ENCODE results near the gene TMEM140.

The TMEM140 gene

GRCh38 chr7:135177028-135177696 lies 29.3 kb downstream of the TMEM140 start:
- DNase-seq = no peak

- DNase-seq = no peak
Measured at GRCh38 chr7:135178364-135178763, 30.5 kb downstream of the TMEM140 start.

- no peak for DNase-seq
Measured at GRCh38 chr7:135179321-135179925, 31.6 kb downstream of the TMEM140 start.

- DNase-seq = no peak
Measured at GRCh38 chr7:135180122-135180521, 32.2 kb downstream of the TMEM140 start.

- no peak for DNase-seq
Measured at GRCh38 chr7:135181261-135181928, 33.5 kb downstream of the TMEM140 start.

GRCh38 chr7:135181929-135182678 lies 34.2 kb downstream of the TMEM140 start:
- no peak for DNase-seq

GRCh38 chr7:135183478-135183877 lies 35.6 kb downstream of the TMEM140 start:
- DNase-seq = no peak

- DNase-seq = no peak
Measured at GRCh38 chr7:135184254-135184841, 36.5 kb downstream of the TMEM140 start.

- DNase-seq = no peak
Measured at GRCh38 chr7:135185471-135186260, 37.8 kb downstream of the TMEM140 start.

GRCh38 chr7:135186261-135186540 lies 38.3 kb downstream of the TMEM140 start:
- DNase-seq = no peak

GRCh38 chr7:135186841-135187253 lies 39.0 kb downstream of the TMEM140 start:
- DNase-seq = no peak

GRCh38 chr7:135188298-135188984 lies 40.6 kb downstream of the TMEM140 start:
- no peak for DNase-seq

GRCh38 chr7:135189221-135189662 lies 41.4 kb downstream of the TMEM140 start:
- DNase-seq = no peak

GRCh38 chr7:135189961-135190360 lies 42.1 kb downstream of the TMEM140 start:
- no peak for DNase-seq

- DNase-seq = no peak
Measured at GRCh38 chr7:135190703-135191102, 42.8 kb downstream of the TMEM140 start.

GRCh38 chr7:135192914-135193536 lies 45.2 kb downstream of the TMEM140 start:
- no peak for DNase-seq

GRCh38 chr7:135193615-135194081 lies 45.8 kb downstream of the TMEM140 start:
- no peak for DNase-seq

- no peak for DNase-seq
Measured at GRCh38 chr7:135194494-135195095, 46.7 kb downstream of the TMEM140 start.

GRCh38 chr7:135195156-135195555 lies 47.3 kb downstream of the TMEM140 start:
- no peak for DNase-seq

- no peak for DNase-seq
Measured at GRCh38 chr7:135195968-135196629, 48.2 kb downstream of the TMEM140 start.
